Caco-2 (cell line): ENCODE data around the gene PLXDC1. TPM values are rescaled to one million over a fixed set of nuclear protein-coding genes. Genes with fewer than 3 reads are reported as not detected.
"Not testable (repeated sequence)": the region's sequence is repeated elsewhere in the genome, so short reads cannot be mapped to it uniquely, and the experiment has no call there.

Experiments used
- BruUV-seq: library from RNA; stranded (reverse); fragments of 400-500 nt; replicated peaks from 2 replicates; lab custom pipeline; 2021; lab: Mats Ljungman, UMichigan
- CTCF ChIA-PET: fragments of 300-600 bp; sonication (Branson Sonifier 250); formaldehyde crosslinking; loops from one replicate; lab custom pipeline; 2022; ENCODE audit warnings: antibody characterized with exemption; lab: Charles Lee
- POLR2A ChIA-PET: fragments of 300-600 bp; sonication (Branson Sonifier 250); formaldehyde crosslinking; loops from one replicate; lab custom pipeline; 2022; ENCODE audit warnings: antibody characterized with exemption; lab: Charles Lee
- DNase-seq, 2 experiments: peaks; one replicate each; pipeline versions ENCODE4 v3.0.0 to v3.0.0-alpha.2; 2020 to 2022
- H3K27me3 ChIP-seq: replicated peaks from 2 replicates; pipeline ENCODE4 v1.6.0; 2011; ENCODE audit warnings: low read length; ENCODE audit not compliant: control insufficient read depth, insufficient read depth
- H3K36me3 ChIP-seq: 2 replicates; pipeline ENCODE4 v1.5.1; 2011; ENCODE audit warnings: low read length; ENCODE audit not compliant: control insufficient read depth, insufficient read depth
- H3K4me1 ChIP-seq: fragments of 250-450 bp; sonication (Bioruptor Pico); 2 replicates; pipeline ENCODE4 v1.5.1; 2020; ENCODE audit warnings: mild to moderate bottlenecking
- H3K4me3 ChIP-seq: 2 replicates; pipeline ENCODE4 v1.5.1; 2011; ENCODE audit warnings: low read depth, mild to moderate bottlenecking, control low read depth, low read length
- H3K9me3 ChIP-seq: fragments of 250-450 bp; sonication (Bioruptor Pico); 2 replicates; pipeline ENCODE4 v1.5.1; 2020; ENCODE audit warnings: mild to moderate bottlenecking, moderate library complexity
- H3K27ac Mint-ChIP-seq: one replicate; pipeline ENCODE4 v1.8.0; 2022; ENCODE audit warnings: mixed read lengths; ENCODE audit not compliant: unreplicated experiment
- H3K27me3 Mint-ChIP-seq: one replicate; pipeline ENCODE4 v1.8.0; 2022; ENCODE audit warnings: mixed read lengths; ENCODE audit not compliant: insufficient read depth, unreplicated experiment
- H3K36me3 Mint-ChIP-seq: one replicate; pipeline ENCODE4 v1.8.0; 2022; ENCODE audit warnings: mild to moderate bottlenecking, mixed read lengths; ENCODE audit not compliant: insufficient read depth, unreplicated experiment
- H3K4me1 Mint-ChIP-seq: one replicate; pipeline ENCODE4 v1.8.0; 2022; ENCODE audit warnings: low read depth, mixed read lengths; ENCODE audit not compliant: unreplicated experiment
- H3K4me3 Mint-ChIP-seq: one replicate; pipeline ENCODE4 v1.8.0; 2022; ENCODE audit warnings: mild to moderate bottlenecking, moderate library complexity, mixed read lengths; ENCODE audit not compliant: unreplicated experiment
- H3K9me3 Mint-ChIP-seq: one replicate; pipeline ENCODE4 v1.8.0; 2022; ENCODE audit warnings: mixed read lengths; ENCODE audit not compliant: unreplicated experiment
- CTCF ChIP-seq, 2 experiments: fragments of 200-600 bp in 1 of 2; IDR thresholded peaks; 1 replicate in 1 of 2; 2 replicates in 1 of 2; pipeline versions ENCODE4 v1.5.1 to v1.8.0; 2011 to 2022; ENCODE audit warnings: antibody characterized with exemption in 1 of 2, control low read depth in 1 of 2, inconsistent platforms in 1 of 2, low read depth in 1 of 2, low read length in 1 of 2, mild to moderate bottlenecking in 1 of 2, moderate library complexity in 1 of 2; ENCODE audit not compliant: insufficient read depth in 1 of 2, severe bottlenecking in 1 of 2, unreplicated experiment in 1 of 2
- intact Hi-C: fragments of 100-400 bp; cut with micrococcal nuclease; formaldehyde crosslinking; loops from one replicate; pipeline ENCODE4 v1.10.0; 2022; ENCODE audit not compliant: unreplicated experiment
- total RNA-seq: library from RNA; stranded (reverse); gene quantifications from 2 replicates; pipeline ENCODE4 v1.2.3, GENCODE V29; 2022

The PLXDC1 gene
- total RNA-seq, 1 experiment from 2014 or later = 0.14 TPM

- no peak for DNase-seq
- ChIA-PET POLR2A (no interaction called here), CTCF (interaction anchor here (1.2 kb wide), 1 partner anchor 75 kb away, joined by 5 read pairs; no protein-coding TSS in a partner anchor)
- peaks cover 21% of the 10 kb centered on the region for H3K36me3 Mint-ChIP-seq
- H3K27me3 Mint-ChIP-seq = no peaks in the 10 kb centered on the region
- no peak for TF ChIP-seq CTCF (IDR thresholded peaks at IDR 0.05; ENCODE audit: insufficient read depth in 1 of 2, low read depth in 1 of 2, low read length in 1 of 2, severe bottlenecking in 1 of 2, unreplicated experiment in 1 of 2)
- H3K4me1 Mint-ChIP-seq = peaks cover 14% of the 10 kb centered on the region
- no TSS peak for BruUV-seq
- Histone ChIP-seq H3K36me3 (no peaks in the 10 kb centered on the region), H3K9me3 (0 out of 2 replicates have a peak, but pooled peaks cover 5% of the 10 kb centered on the region), H3K4me3 (0 out of 2 replicates have a peak overlapping the region, but pooled peaks have one; percentile 45), H3K27me3 (no peaks in the 10 kb centered on the region), H3K4me1 (peaks cover 3% of the 10 kb centered on the region)
- peak overlapping the region; percentile 74 for H3K4me3 Mint-ChIP-seq
- intact Hi-C loops = no loop called here
- H3K27ac Mint-ChIP-seq = peak overlapping the region; percentile 23
- peaks cover 10% of the 10 kb centered on the region for H3K9me3 Mint-ChIP-seq
Measured at GRCh38 chr17:39057701-39058206, 93.7 kb downstream of the PLXDC1 start.

- Histone ChIP-seq H3K36me3 (no peaks in the 10 kb centered on the region), H3K9me3 (0 out of 2 replicates have a peak, but pooled peaks cover 5% of the 10 kb centered on the region), H3K4me3 (no peak overlapping the region), H3K27me3 (no peaks in the 10 kb centered on the region), H3K4me1 (peaks cover 3% of the 10 kb centered on the region)
- CTCF ChIA-PET = interaction anchor here (0.6 to 1.6 kb wide), 2 partner anchors 71 to 77 kb away, joined by 5 to 10 read pairs; no protein-coding TSS in a partner anchor
- Mint-ChIP-seq H3K9me3 (peaks cover 10% of the 10 kb centered on the region), H3K27me3 (peaks cover 5% of the 10 kb centered on the region), H3K4me3 (no peak overlapping the region), H3K4me1 (peaks cover 14% of the 10 kb centered on the region), H3K27ac (no peak overlapping the region), H3K36me3 (peaks cover 21% of the 10 kb centered on the region)
- BruUV-seq = no TSS peak
- intact Hi-C loops = no loop called here
- DNase-seq = no peak
- TF ChIP-seq CTCF (IDR thresholded peaks at IDR 0.05; ENCODE audit: insufficient read depth in 1 of 2, low read depth in 1 of 2, low read length in 1 of 2, severe bottlenecking in 1 of 2, unreplicated experiment in 1 of 2) = no peak
- POLR2A ChIA-PET = no interaction called here
Measured at GRCh38 chr17:39054111-39054645, 97.3 kb downstream of the PLXDC1 start.

GRCh38 chr17:39052423-39052822 lies 99.0 kb downstream of the PLXDC1 start:
- BruUV-seq, intact Hi-C loops: not testable (repeated sequence)
- H3K9me3 Mint-ChIP-seq = peaks cover 19% of the 10 kb centered on the region

More at GRCh38 chr17:39052423-39052822, 99.0 kb downstream of the PLXDC1 start:
- H3K4me1 ChIP-seq, H3K36me3 ChIP-seq, CTCF ChIA-PET, DNase-seq, POLR2A ChIA-PET, H3K27me3 Mint-ChIP-seq, H3K4me1 Mint-ChIP-seq, H3K27me3 ChIP-seq, H3K27ac Mint-ChIP-seq, H3K4me3 ChIP-seq, H3K4me3 Mint-ChIP-seq: not testable (repeated sequence)
- peaks cover 21% of the 10 kb centered on the region for H3K36me3 Mint-ChIP-seq
- peaks cover 18% of the 10 kb centered on the region for H3K9me3 ChIP-seq
